Measurements from ENCODE around the gene NEDD8.

DNA sequence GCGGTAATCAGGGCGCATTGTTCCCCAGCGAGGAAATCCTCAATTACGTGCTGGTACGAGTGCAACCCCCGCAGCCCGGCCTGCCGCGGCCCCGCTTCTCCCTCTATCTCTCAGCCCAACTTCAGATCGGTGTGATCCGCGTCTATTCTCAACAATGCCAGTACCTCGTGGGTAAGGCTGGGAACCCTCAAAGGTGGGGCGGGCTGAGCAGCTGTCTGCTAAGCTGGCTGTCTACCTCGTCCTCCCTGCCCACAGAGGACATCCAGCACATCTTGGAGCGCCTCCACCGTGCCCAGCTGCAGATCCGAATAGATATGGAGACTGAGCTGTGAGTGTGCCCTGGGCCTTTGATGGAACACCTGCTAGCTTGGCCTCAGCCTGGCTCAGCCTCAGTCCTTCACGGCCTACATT, 59.3 kb downstream of the NEDD8 start:
- TF ChIP-seq, protein P1, sequence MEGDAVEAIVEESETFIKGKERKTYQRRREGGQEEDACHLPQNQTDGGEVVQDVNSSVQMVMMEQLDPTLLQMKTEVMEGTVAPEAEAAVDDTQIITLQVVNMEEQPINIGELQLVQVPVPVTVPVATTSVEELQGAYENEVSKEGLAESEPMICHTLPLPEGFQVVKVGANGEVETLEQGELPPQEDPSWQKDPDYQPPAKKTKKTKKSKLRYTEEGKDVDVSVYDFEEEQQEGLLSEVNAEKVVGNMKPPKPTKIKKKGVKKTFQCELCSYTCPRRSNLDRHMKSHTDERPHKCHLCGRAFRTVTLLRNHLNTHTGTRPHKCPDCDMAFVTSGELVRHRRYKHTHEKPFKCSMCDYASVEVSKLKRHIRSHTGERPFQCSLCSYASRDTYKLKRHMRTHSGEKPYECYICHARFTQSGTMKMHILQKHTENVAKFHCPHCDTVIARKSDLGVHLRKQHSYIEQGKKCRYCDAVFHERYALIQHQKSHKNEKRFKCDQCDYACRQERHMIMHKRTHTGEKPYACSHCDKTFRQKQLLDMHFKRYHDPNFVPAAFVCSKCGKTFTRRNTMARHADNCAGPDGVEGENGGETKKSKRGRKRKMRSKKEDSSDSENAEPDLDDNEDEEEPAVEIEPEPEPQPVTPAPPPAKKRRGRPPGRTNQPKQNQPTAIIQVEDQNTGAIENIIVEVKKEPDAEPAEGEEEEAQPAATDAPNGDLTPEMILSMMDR (IDR thresholded peaks at IDR 0.05), result no peak
- TF ChIP-seq POLR2A (IDR thresholded peaks at IDR 0.05), result no peak

Measured in uterus (tissue), 2 donors.